Measurements from ENCODE around the gene MAP4K2. TPM values are rescaled to one million over a fixed set of nuclear protein-coding genes. Genes with fewer than 3 reads are reported as not detected.
"Not testable (repeated sequence)": the region's sequence is repeated elsewhere in the genome, so short reads cannot be mapped to it uniquely, and the experiment has no call there.

Gene MAP4K2
- total RNA-seq, 2 experiments from 2014 or later = 92.0 to 96.2 TPM

DNA sequence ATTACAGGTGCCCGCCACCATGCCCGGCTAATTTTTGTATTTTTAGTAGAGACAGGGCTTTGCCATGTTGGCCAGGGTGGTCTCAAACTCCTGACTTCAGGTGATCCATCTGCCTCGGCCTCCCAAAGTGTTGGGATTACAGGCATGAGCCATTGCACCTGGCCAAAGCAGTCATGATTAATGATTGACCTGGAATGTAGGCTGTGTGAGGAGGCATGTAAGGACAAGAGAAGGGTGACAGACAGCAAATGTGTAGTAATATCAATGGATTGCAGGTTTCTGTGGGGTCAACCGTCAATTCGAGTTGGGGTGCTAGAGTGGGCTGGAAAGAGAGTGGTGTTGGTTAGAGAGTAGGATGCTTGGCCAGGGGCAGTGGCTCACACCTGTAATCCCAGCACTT is 12.4 kb upstream of the MAP4K2 start:
- H3K27me3 Mint-ChIP-seq; H3K27ac Mint-ChIP-seq; H3K36me3 Mint-ChIP-seq; H3K4me1 Mint-ChIP-seq; DNase-seq; H3K4me3 Mint-ChIP-seq; H3K9me3 Mint-ChIP-seq; ATAC-seq (ENCODE audit: low read depth): not testable (repeated sequence)
- POLR2A ChIA-PET = interaction anchor here (0.6 kb wide), 1 partner anchor 111 kb away, joined by 3 read pairs; no protein-coding TSS in a partner anchor

DNA sequence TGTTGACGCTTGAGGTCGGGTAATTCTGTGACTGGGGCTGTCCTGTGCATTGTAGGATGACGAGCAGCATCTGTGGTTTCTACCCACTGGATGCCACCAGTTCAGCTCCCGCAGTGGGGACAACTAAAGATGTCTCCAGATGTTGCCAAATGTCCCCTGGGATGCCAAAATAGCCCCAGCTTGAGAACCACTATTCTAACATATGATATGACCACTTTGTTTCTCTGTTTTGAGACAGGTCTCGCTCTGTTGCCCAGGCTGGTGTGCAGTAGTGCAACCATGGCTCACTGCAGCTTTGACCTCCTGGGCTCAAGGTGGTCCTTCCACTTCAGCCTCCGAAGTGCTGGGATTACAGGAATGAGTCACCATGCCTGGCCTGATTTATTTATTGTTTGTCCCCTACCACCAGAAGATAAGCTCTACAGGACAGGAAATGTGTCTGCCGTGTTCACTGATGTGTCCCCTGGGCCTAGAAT is 11.7 kb upstream of the MAP4K2 start:
- Mint-ChIP-seq H3K27me3 (peaks cover 1% of the 10 kb centered on the region), H3K9me3 (no peaks in the 10 kb centered on the region), H3K27ac (no peak overlapping the region), H3K4me1 (peaks cover 7% of the 10 kb centered on the region), H3K36me3 (no peaks in the 10 kb centered on the region), H3K4me3 (no peak overlapping the region)
- POLR2A ChIA-PET = no interaction called here
- no peak for DNase-seq
- ATAC-seq (ENCODE audit: low read depth) = no peak

DNA sequence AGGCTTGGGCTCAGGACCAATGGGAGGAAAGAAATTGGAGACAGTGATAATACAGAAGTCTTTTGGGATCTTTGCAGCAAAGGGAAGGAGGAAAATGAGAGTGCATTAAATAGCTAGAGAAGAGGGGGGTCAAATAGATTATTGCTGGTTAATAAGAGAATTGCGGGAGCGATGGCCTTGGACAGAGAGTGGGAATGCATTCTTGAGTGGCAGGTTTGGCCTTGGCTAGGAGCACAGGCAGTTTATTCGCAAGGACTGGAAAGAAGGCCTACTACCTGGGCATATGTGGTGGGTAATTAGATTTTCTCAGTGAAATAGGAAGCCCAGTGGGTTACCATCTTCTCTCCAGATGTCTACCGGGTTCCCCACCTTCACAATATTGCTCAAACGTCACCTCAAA is 10.8 kb upstream of the MAP4K2 start:
- H3K4me1 Mint-ChIP-seq = peaks cover 12% of the 10 kb centered on the region
- no peak for ATAC-seq (ENCODE audit: low read depth)
- no peaks in the 10 kb centered on the region for H3K36me3 Mint-ChIP-seq
- POLR2A ChIA-PET = no interaction called here
- no peak overlapping the region for H3K4me3 Mint-ChIP-seq
- no peak for DNase-seq
- H3K27ac Mint-ChIP-seq = no peak overlapping the region
- peaks cover 1% of the 10 kb centered on the region for H3K27me3 Mint-ChIP-seq
- no peaks in the 10 kb centered on the region for H3K9me3 Mint-ChIP-seq

- ATAC-seq (ENCODE audit: low read depth) (peak; percentile 60), DNase-seq (peak; percentile 53)
- POLR2A ChIA-PET = interaction anchor here (0.5 to 1.6 kb wide), 8 partner anchors 8 to 311 kb away, joined by 3 to 8 read pairs (median 4); partner anchors contain the start of genes CDC42BPG, FAU, MRPL49 and PPP2R5B
- H3K4me3 Mint-ChIP-seq = peak overlapping the region; percentile 95
- no peaks in the 10 kb centered on the region for H3K9me3 Mint-ChIP-seq
- H3K27ac Mint-ChIP-seq = peak overlapping the region; percentile 90
- H3K4me1 Mint-ChIP-seq = peaks cover 16% of the 10 kb centered on the region
- peaks cover 4% of the 10 kb centered on the region for H3K36me3 Mint-ChIP-seq
- no peaks in the 10 kb centered on the region for H3K27me3 Mint-ChIP-seq
These were observed 7.9 kb upstream of the MAP4K2 start for GRCh38 chr11:64810891-64811272.

- peak; percentile 89 for ATAC-seq (ENCODE audit: low read depth)
- Mint-ChIP-seq H3K4me1 (peaks cover 16% of the 10 kb centered on the region), H3K9me3 (no peaks in the 10 kb centered on the region), H3K36me3 (peaks cover 4% of the 10 kb centered on the region), H3K27me3 (no peaks in the 10 kb centered on the region), H3K27ac (peak within 1 kb of the TSS; percentile 90), H3K4me3 (peak within 1 kb of the TSS; percentile 95)
- DNase-seq = peak; percentile 86
- POLR2A ChIA-PET = interaction anchor here (0.5 to 1.6 kb wide), 10 partner anchors 8 to 312 kb away, joined by 3 to 8 read pairs (median 4); partner anchors contain the start of genes CDC42BPG, FAU, MRPL49 and PPP2R5B
These were observed 7.4 kb upstream of the MAP4K2 start, which contains the start of gene MEN1 for GRCh38 chr11:64810271-64810890. Gene MEN1, minus strand, starts transcription at chr11:64810551. Its CDS starts 442 bp downstream, at chr11:64810109.

GRCh38 chr11:64809781-64810241 is 6.8 kb upstream of the MAP4K2 start:
- ATAC-seq (ENCODE audit: low read depth) (peak; percentile 6), DNase-seq (no peak)
- H3K4me3 Mint-ChIP-seq = peak overlapping the region; percentile 95
- H3K36me3 Mint-ChIP-seq = peaks cover 4% of the 10 kb centered on the region
- no peaks in the 10 kb centered on the region for H3K9me3 Mint-ChIP-seq
- H3K27me3 Mint-ChIP-seq = no peaks in the 10 kb centered on the region
- peaks cover 16% of the 10 kb centered on the region for H3K4me1 Mint-ChIP-seq
- POLR2A ChIA-PET = interaction anchor here (0.7 to 1.6 kb wide), 5 partner anchors 19 to 312 kb away, joined by 3 to 5 read pairs (median 3); partner anchors contain the start of genes CDC42BPG, FAU and MRPL49
- peak overlapping the region; percentile 90 for H3K27ac Mint-ChIP-seq

GRCh38 chr11:64805481-64805880 is 2.5 kb upstream of the MAP4K2 start:
- H3K36me3 Mint-ChIP-seq = peaks cover 4% of the 10 kb centered on the region
- H3K4me3 Mint-ChIP-seq = no peak overlapping the region
- H3K9me3 Mint-ChIP-seq = no peaks in the 10 kb centered on the region
- H3K27me3 Mint-ChIP-seq = no peaks in the 10 kb centered on the region
- POLR2A ChIA-PET = no interaction called here
- H3K4me1 Mint-ChIP-seq = peaks cover 24% of the 10 kb centered on the region
- DNase-seq (no peak), ATAC-seq (ENCODE audit: low read depth) (no peak)
- no peak overlapping the region for H3K27ac Mint-ChIP-seq

DNA sequence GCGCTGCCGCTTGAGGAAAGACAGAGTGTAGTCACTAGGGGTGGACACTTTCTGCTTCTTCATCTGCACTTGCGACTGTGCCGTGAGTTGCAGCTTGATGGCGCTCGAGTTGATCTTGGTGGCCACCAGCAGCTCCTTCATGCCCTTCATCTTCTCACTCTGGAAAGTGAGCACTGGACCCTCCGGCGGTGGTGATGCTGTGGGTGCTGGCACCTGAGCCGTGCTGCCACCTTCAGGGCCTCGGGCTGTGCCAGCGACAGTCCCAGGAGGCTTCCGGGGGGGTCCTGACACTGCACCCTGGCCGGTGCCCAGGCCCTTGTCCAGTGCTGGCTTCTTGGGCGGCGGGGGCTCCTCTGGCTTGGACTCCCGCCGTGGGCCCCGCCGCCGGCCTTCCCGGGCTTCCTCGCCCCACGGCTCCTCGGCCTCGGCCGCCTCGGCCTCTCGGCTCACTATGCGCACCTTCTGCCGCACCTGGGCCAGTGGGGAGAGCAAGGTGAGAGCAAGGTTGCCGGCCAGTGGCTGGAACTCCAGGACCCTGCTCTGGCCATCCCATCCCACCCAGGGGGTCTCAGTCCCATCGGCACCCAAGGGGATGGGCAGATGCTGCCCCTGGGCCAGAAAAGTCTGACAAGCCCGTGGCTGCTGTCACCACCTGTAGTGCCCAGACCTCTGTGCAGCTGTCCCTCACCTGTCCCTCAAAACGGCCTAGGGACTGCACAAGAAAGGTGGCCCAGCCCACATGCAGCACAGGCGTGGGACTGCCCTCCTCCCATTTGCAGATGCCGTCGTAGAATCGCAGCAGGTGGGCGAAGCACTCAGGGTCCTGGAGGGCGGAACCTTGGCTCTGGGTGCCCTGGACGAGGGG is 1.6 kb upstream of the MAP4K2 start:
- H3K4me1 Mint-ChIP-seq = peaks cover 22% of the 10 kb centered on the region
- POLR2A ChIA-PET = interaction anchor here (0.6 to 3.0 kb wide), 5 partner anchors 25 to 297 kb away, joined by 3 to 14 read pairs (median 5); partner anchors contain the start of gene RASGRP2
- peak overlapping the region; percentile 86 for H3K4me3 Mint-ChIP-seq
- DNase-seq (no peak), ATAC-seq (ENCODE audit: low read depth) (no peak)
- H3K36me3 Mint-ChIP-seq = peaks cover 6% of the 10 kb centered on the region
- H3K27me3 Mint-ChIP-seq = no peaks in the 10 kb centered on the region
- no peak overlapping the region for H3K27ac Mint-ChIP-seq
- no peaks in the 10 kb centered on the region for H3K9me3 Mint-ChIP-seq

- Mint-ChIP-seq H3K36me3 (peaks cover 9% of the 10 kb centered on the region), H3K4me3 (peak overlapping the region; percentile 86), H3K4me1 (peaks cover 21% of the 10 kb centered on the region), H3K9me3 (no peaks in the 10 kb centered on the region), H3K27me3 (no peaks in the 10 kb centered on the region), H3K27ac (peak overlapping the region; percentile 80)
- DNase-seq = no peak
- POLR2A ChIA-PET = interaction anchor here (0.6 to 3.0 kb wide), 5 partner anchors 25 to 298 kb away, joined by 3 to 14 read pairs (median 5); partner anchors contain the start of gene RASGRP2
- no peak for ATAC-seq (ENCODE audit: low read depth)
These were observed 882 bp upstream of the MAP4K2 start for GRCh38 chr11:64803846-64804345.

DNA sequence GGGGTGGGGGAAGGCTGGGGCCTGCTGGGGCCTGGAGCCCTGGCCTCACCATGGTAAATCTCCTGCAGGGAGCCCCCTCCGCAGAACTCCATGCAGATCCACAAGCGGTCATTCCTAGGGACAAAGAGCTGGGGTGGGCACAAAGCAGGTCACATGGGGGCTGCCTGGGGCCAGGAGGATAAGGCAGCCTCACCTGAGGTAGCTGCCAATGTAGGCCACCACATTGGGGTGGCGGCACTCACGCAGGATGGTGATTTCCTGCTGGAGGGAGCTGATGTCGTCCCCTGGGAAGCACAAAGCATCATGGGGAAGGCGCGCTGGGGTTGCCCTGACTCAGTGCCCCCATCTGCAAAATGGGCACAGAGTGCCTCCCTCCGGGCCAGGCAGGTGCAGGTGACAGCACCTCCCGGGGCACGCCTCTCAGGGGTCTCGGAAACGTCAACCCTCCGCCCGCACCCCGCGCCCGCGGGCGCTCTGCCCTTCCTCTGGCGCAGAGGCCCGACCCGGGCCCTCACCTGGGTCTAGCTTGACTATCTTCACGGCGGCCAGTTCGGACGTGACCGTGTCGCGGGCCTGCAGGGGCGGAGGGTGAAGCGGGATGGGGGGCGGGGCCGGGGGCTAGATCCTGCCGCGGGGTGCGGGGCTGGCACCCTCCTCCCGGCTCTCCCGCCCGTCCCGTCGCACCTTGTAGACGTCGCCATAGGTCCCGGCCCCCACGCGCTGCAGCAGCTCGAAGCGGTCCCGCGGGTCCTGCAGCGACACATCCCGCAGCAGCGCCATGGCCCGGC is 450 bp downstream of the MAP4K2 start:
- peak overlapping the region; percentile 82 for H3K27ac Mint-ChIP-seq
- no peak for DNase-seq
- H3K9me3 Mint-ChIP-seq = no peaks in the 10 kb centered on the region
- H3K36me3 Mint-ChIP-seq = peaks cover 8% of the 10 kb centered on the region
- peaks cover 23% of the 10 kb centered on the region for H3K4me1 Mint-ChIP-seq
- POLR2A ChIA-PET = interaction anchor here (0.7 to 3.0 kb wide), 12 partner anchors 8 to 320 kb away, joined by 3 to 26 read pairs (median 4); partner anchors contain the start of genes MEN1, MRPL49, RASGRP2 and SAC3D1
- no peaks in the 10 kb centered on the region for H3K27me3 Mint-ChIP-seq
- H3K4me3 Mint-ChIP-seq = peak overlapping the region; percentile 82
- ATAC-seq (ENCODE audit: low read depth) = peak; percentile 2

GRCh38 chr11:64801561-64802369 is 1.2 kb downstream of the MAP4K2 start:
- peaks cover 8% of the 10 kb centered on the region for H3K36me3 Mint-ChIP-seq
- no peaks in the 10 kb centered on the region for H3K27me3 Mint-ChIP-seq
- ATAC-seq (ENCODE audit: low read depth) (no peak), DNase-seq (peak; percentile 37)
- peak overlapping the region; percentile 82 for H3K27ac Mint-ChIP-seq
- H3K9me3 Mint-ChIP-seq = no peaks in the 10 kb centered on the region
- POLR2A ChIA-PET = interaction anchor here (0.9 to 3.0 kb wide), 11 partner anchors 8 to 321 kb away, joined by 3 to 26 read pairs (median 4); partner anchors contain the start of genes MEN1, MRPL49, RASGRP2 and SAC3D1
- H3K4me3 Mint-ChIP-seq = peak overlapping the region; percentile 82
- H3K4me1 Mint-ChIP-seq = peaks cover 22% of the 10 kb centered on the region

DNA sequence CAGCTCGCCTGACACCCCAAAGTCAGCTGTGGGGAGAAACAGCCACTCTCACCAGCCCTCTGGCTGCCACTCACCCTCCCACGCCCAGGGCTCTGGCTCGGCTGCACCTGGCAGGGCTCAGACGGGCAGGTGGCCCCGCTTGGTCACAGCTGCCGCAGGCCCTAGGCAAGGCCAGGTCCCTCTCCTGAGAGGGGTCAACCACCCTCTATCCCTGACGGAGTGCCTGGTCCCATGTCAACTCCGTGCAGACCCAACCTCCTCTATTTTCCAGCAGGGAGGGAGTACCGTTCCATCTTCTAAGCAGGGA is 1.9 kb downstream of the MAP4K2 start:
- peaks cover 8% of the 10 kb centered on the region for H3K36me3 Mint-ChIP-seq
- ATAC-seq (ENCODE audit: low read depth) (no peak), DNase-seq (no peak)
- peaks cover 29% of the 10 kb centered on the region for H3K4me1 Mint-ChIP-seq
- H3K27ac Mint-ChIP-seq = peak overlapping the region; percentile 82
- no peaks in the 10 kb centered on the region for H3K9me3 Mint-ChIP-seq
- POLR2A ChIA-PET = interaction anchor here (1.0 to 2.7 kb wide), 2 partner anchors 23 to 37 kb away, joined by 4 to 26 read pairs; partner anchors contain the start of gene SF1
- peak overlapping the region; percentile 82 for H3K4me3 Mint-ChIP-seq
- no peaks in the 10 kb centered on the region for H3K27me3 Mint-ChIP-seq
